Measurements from ENCODE around the gene ZNF513. TPM values are rescaled to one million over a fixed set of nuclear protein-coding genes. Genes with fewer than 3 reads are reported as not detected.
A peak's percentile ranks its signal among the peaks of the same experiment; 100 is the strongest.
"Not testable (repeated sequence)": the region's sequence is repeated elsewhere in the genome, so short reads cannot be mapped to it uniquely, and the experiment has no call there.

Gene ZNF513
- total RNA-seq: 12.0 TPM

- DNase-seq: peak; percentile 94
Observed at GRCh38 chr2:27380626-27381545, at the start of gene ZNF513. Gene ZNF513, minus strand, starts transcription at chr2:27380734. Its CDS starts 208 bp downstream, at chr2:27380526.

- peak; percentile 65 for DNase-seq
Observed at GRCh38 chr2:27428978-27429541, 48.5 kb upstream of the ZNF513 start.

- peak; percentile 88 for DNase-seq
Observed at GRCh38 chr2:27428213-27428977, 47.9 kb upstream of the ZNF513 start, which contains the start of gene NRBP1. Gene NRBP1, plus strand, starts transcription at chr2:27428631. Its CDS starts 4,643 bp downstream, at chr2:27433274.

GRCh38 chr2:27427863-27428212, 47.3 kb upstream of the ZNF513 start:
- no peak for DNase-seq

- DNase-seq: not testable (repeated sequence)
Observed at GRCh38 chr2:27425039-27425438, 44.5 kb upstream of the ZNF513 start.

- DNase-seq: no peak
Observed at GRCh38 chr2:27422958-27423357, 42.4 kb upstream of the ZNF513 start.

GRCh38 chr2:27421660-27422250, 41.2 kb upstream of the ZNF513 start:
- DNase-seq: no peak

GRCh38 chr2:27420996-27421395, 40.5 kb upstream of the ZNF513 start:
- no peak for DNase-seq

GRCh38 chr2:27416151-27416550, 35.6 kb upstream of the ZNF513 start:
- no peak for DNase-seq

GRCh38 chr2:27412419-27413152, 32.1 kb upstream of the ZNF513 start:
- no peak for DNase-seq

- DNase-seq: peak; percentile 94
Observed at GRCh38 chr2:27409321-27410073, 29.0 kb upstream of the ZNF513 start, which contains the start of gene PPM1G. Gene PPM1G, minus strand, starts transcription at chr2:27409591. Its CDS starts 169 bp downstream, at chr2:27409422.

GRCh38 chr2:27408601-27409320, 28.2 kb upstream of the ZNF513 start:
- DNase-seq: no peak

GRCh38 chr2:27407798-27408491, 27.4 kb upstream of the ZNF513 start:
- DNase-seq: no peak

GRCh38 chr2:27400348-27401135, 20.0 kb upstream of the ZNF513 start:
- DNase-seq: no peak

- no peak for DNase-seq
Observed at GRCh38 chr2:27398962-27399361, 18.4 kb upstream of the ZNF513 start.

GRCh38 chr2:27393225-27393624, 12.7 kb upstream of the ZNF513 start:
- no peak for DNase-seq

GRCh38 chr2:27390822-27391679, 10.5 kb upstream of the ZNF513 start:
- DNase-seq: no peak
